ENCODE data around the gene ZNF319.

ZNF319 gene

DNA sequence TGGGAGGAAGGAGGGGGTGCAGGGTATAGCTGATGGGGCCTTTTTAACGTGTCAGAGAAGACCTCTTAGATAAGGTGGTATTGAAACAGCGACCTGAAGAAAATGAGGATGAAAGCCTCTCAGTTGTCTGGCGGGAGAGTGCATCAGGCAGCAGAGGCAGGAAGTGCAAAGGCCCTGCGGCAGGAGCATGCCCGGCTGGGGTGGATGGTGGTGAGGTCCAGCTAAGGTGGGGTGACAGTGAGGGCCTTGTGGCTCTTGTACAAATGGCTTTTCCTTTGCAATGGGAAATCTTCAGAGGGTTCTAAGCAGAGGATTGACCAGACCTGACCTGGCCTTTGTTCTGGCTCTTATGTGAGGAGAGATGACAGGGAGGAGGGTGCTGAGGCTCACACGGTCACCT, 36.5 kb upstream of the ZNF319 start:
- DNase-seq, result no peak

DNA sequence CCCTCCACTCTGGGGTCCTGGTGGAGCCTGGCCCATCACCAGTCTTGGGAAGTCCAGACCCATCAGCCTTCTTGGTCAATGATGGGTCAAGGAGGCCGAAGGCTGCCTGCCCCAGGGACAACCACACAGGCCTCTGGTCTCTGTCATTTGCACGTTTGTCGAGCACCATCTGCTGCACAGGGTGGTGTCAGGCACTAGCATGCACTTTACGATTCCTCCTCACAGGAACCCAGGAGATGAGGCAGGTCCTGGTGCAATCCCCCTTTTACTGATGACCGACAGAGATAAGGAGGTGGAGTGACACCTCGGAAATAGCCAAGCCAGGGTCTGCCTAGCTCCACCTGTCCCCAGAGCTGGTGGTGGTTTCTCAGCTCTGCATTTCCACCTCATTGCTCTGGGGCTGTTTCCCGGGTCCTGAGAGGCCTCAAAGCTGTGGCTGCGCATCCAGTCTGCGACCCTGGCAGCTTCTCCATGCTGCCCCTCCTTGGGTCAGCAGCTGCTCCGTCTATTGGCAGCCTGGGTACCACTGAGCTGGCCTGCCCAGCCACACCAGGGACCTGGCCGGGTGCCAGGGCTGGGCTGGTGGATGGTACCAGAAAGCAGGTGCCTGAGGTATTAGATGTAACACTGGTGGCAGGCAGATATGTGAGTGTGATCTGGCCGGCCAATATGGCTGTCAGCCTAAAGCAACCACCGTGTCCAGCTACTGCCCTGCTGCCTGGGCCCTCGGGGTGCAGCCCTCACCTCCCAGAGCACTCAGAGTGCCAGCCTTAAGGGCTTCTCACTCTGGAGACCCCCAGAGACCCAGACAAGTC, 35.1 kb upstream of the ZNF319 start:
- DNase-seq, result no peak

GRCh38 chr16:58034774-58035173, 34.3 kb upstream of the ZNF319 start:
- DNase-seq, result no peak

GRCh38 chr16:58034128-58034685, 33.7 kb upstream of the ZNF319 start:
- no peak for DNase-seq

GRCh38 chr16:58032710-58033293, 32.3 kb upstream of the ZNF319 start:
- DNase-seq, result no peak

GRCh38 chr16:58031016-58031800, 30.7 kb upstream of the ZNF319 start:
- no peak for DNase-seq

GRCh38 chr16:58030136-58030840, 29.8 kb upstream of the ZNF319 start:
- no peak for DNase-seq

DNA sequence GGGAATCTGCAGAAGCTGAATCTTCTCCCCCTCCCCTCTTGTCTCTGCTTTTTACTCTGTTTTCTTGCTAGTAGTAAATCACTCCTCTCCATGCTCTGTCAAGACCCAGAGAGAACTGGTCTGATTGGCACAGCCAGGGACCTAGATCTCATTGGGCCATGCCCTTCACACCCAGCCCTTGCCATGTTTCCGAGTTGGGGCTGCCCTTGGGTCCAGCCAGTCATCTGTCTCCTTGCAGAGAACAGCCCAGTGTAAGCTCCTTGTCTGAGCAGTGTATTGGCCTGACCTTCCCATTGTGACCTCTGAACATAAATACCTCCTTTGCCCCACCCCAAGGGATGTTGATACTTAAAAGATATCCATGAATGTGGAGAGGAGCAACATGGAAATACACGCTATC, 28.9 kb upstream of the ZNF319 start:
- DNase-seq, result no peak

- no peak for DNase-seq
Measured at GRCh38 chr16:58028541-58029070, 28.1 kb upstream of the ZNF319 start.

DNA sequence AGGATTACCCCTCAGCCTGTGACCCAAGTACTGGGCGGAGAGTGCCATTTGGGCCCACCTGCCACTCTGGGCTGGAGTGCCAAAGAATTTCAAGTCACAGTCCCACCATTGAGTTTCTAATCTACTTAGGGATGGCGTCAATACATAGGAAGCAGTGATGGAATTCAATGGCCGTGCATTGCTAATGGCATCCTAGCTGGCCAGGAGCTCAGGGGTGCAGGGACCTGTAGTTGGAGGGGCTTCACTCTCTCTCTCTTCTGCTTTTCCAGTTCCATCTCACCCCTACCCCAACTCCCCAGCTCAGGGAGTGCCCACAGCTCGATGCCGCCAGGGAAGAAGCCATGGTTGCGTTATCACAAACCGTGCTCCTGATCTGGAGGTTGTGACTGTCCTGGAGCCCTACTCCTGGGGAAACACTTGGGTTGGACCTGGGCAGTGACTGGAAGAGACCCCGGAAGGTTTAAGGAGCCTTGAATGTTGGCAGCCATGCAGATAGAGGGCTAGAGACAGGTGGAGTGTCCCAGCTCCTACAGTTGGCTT, 27.5 kb upstream of the ZNF319 start:
- DNase-seq, result no peak

- no peak for DNase-seq
Measured at GRCh38 chr16:58027161-58027915, 26.9 kb upstream of the ZNF319 start.

GRCh38 chr16:58026705-58027160, 26.3 kb upstream of the ZNF319 start:
- no peak for DNase-seq

DNA sequence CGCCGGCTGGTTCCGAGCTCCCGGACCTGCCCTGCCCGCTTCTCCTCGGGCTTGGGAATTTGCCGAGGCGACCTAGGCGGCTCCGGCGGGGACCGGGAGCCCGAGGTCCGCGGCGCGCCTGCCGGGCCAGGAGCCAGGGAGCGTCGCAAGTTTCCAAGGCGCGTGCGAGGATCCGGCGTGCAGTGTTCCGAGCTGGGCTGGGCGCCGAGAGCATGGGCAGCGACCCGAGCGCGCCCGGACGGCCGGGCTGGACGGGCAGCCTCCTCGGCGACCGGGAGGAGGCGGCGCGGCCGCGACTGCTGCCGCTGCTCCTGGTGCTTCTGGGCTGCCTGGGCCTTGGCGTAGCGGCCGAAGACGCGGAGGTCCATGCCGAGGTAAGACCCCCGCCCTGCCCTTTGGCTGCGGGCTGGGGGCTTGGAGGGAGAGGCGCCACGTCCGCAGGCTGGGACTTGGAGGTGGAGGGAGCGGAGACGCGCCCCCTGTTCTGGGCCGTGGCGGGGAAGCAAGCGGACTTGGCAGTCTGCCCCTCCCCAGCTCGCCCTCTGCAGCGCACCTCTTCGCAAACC, 25.8 kb upstream of the ZNF319 start:
- DNase-seq, result no peak

GRCh38 chr16:58025351-58026138, 25.1 kb upstream of the ZNF319 start, which contains the start of gene MMP15:
TSS of gene MMP15 (plus strand) at chr16:58025754. CDS start at chr16:58026351, 597 bp downstream.
- DNase-seq, result peak; percentile 29

DNA sequence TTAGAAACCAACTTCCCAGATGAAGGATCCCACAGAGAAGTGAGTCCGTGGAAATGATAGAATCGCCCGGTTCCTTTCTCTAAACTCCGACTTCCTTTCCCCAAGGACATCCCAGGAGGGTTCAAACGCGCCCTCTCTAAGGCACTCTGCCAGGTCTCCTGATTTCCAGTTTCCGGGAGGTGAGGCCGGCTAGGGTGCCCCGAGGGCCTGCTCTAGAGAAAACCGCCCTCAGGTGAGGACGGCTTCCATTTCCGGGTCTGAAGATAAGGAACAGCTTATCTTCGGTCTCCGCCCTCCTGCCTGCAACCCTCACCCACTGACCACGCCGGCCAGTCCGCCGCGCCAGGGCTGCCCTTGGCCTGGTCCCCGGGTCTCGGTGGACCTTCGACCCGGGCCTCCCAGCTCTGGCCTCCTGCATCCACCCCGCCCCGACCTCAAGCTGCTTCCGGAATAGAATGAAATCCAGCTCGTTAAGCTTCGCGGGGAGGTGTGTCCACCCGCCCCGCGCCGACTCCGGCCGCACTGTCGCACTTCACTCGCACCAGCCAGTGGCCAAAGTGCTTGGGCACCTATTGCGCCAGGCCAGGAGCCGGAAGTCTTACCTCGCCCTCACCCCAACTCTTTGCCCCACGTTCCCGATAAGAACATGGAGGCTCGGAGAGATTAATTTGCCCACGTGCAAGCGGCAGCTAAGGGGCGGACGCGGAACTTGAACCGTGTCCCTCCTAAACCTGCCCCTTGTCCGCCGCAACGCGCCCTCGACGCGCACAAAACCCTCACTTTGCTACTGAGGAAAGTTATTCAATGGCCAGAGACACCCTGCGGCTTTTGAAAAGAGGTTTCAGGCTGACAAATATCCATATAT, 24.2 kb upstream of the ZNF319 start:
- no peak for DNase-seq

- DNase-seq, result peak; percentile 78
Measured at GRCh38 chr16:58022601-58023371, 22.3 kb upstream of the ZNF319 start.

- DNase-seq, result peak; percentile 56
Measured at GRCh38 chr16:58021661-58022551, 21.4 kb upstream of the ZNF319 start.
